ENCODE measurements around the gene TMEM135.

Gene TMEM135

GRCh38 chr11:87296627-87297026 is 258.9 kb downstream of the TMEM135 start:
- in situ Hi-C loops (cut with MboI; ENCODE audit: low sequenced_read_pairs) = loop anchor here (25.0 kb wide), 1 partner anchor 359 kb away; no protein-coding TSS in a partner anchor

- in situ Hi-C loops (cut with MboI; ENCODE audit: low sequenced_read_pairs) = loop anchor here (25.0 kb wide), 1 partner anchor 361 kb away; no protein-coding TSS in a partner anchor
These were observed 260.4 kb downstream of the TMEM135 start for GRCh38 chr11:87298155-87298554.

DNA sequence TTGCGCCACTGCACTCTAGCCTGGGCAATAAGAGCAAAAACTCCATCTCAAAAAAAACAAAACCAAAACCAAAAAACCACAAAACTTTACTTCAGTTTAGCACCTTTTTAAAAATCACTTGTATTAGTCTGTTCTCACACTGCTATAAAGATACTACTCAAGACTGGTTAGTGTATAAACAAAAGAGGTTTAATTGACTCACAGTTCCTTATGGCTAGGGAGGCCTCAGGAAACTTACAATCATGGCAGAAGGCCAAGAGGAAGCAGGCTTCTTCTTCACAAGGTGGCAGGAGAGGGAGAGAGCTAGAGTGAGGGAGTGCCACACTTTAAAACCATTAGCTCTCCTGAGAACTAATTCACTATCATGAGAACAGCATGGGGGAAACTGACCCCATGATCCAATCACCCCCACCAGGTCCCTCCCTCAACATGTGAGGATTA is 261.3 kb downstream of the TMEM135 start:
- in situ Hi-C loops (cut with MboI; ENCODE audit: low sequenced_read_pairs) = loop anchor here (25.0 kb wide), 1 partner anchor 362 kb away; no protein-coding TSS in a partner anchor

DNA sequence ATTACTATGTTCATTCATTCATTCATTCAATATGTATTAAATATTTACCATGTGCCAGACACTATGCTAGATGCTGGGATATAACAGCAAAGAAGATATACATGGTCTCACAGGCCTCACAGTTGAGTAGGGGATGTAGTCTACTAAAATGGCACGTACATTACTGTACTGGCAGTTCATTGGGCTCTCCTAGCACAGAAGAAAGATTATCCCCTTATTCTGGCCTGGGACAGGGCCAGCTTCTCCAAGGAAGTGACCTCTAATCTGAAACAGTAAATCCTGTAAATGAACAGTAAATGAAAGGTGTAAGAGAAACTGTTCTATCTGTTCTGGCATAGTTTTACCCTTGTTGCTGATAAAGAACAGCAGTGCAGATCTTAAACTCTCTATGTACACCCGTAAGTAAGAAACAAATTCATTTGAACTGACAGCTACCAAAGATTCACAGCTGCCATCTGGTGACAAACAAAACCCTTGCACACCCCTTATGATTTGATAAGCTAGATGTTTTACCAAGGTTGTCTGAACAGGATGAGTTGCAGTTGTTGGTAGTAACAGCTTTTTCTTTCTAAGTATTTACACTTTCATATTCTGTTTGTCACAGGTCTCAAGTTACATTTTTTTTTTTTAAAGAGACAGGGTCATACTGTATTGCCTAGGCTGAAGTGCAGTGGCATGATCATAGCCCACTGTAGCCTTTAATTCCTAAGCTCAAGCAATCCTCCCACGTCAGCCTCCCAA is 263.1 kb downstream of the TMEM135 start:
- in situ Hi-C loops (cut with MboI; ENCODE audit: low sequenced_read_pairs) = no loop called here

DNA sequence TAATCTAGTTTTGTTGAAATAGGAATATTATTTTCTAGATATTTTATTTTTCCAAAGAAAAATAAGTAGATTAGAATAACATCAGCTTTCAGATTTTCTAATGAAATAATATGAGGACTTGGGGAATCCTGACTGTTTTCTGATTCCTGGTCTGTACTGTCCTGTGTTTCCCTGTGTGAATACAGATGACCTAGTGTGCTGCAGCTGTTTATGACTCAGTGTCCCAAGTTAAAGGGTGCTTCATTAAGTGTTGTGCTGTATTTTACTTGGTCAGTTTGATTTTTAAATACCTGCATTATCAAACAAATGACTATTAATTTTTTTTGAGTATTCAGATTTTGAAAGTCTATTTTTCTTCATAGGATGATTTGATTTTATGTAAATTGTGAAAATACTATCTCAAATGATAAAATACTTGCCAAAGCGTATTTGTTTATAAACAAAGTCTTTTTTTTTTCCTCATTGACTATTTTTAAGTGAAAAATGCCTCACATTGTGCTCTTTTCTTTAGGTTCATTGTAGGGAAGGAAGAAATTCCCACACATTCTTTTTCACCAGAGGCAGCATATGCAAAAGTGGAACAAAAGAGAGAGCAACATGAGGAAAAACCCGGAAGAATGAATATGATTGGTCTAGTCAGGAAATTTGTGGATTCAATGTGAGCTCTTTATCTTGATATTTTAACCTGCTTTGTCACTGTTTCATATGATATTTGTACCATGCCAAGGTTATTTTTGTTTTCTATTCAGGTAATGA is 264.2 kb downstream of the TMEM135 start:
- in situ Hi-C loops (cut with MboI; ENCODE audit: low sequenced_read_pairs) = no loop called here

GRCh38 chr11:87304412-87304811 is 266.7 kb downstream of the TMEM135 start:
- in situ Hi-C loops (cut with MboI; ENCODE audit: low sequenced_read_pairs) = no loop called here

- in situ Hi-C loops (cut with MboI; ENCODE audit: low sequenced_read_pairs) = no loop called here
These were observed 268.6 kb downstream of the TMEM135 start for GRCh38 chr11:87306262-87306851.

GRCh38 chr11:87307101-87307500 is 269.4 kb downstream of the TMEM135 start:
- in situ Hi-C loops (cut with MboI; ENCODE audit: low sequenced_read_pairs) = no loop called here

DNA sequence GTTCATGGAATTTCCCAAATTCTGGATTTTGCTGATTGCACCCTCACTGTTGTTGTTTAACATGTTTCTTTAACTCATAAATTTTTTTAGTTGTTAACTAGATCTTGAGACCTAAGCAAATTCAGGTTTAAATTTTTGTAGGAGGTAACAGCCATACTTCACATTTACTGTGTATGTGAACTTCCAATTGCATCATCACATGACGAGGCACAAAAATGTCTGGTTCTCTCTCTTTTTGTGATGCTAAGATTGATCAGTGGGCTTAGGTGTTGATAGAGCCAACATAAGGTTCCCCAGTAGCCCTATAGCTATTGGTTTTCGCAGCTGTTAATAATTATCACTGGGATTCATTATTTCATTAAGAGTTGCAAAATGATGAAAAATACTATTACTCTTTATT is 277.5 kb downstream of the TMEM135 start:
- in situ Hi-C loops (cut with MboI; ENCODE audit: low sequenced_read_pairs) = no loop called here

DNA sequence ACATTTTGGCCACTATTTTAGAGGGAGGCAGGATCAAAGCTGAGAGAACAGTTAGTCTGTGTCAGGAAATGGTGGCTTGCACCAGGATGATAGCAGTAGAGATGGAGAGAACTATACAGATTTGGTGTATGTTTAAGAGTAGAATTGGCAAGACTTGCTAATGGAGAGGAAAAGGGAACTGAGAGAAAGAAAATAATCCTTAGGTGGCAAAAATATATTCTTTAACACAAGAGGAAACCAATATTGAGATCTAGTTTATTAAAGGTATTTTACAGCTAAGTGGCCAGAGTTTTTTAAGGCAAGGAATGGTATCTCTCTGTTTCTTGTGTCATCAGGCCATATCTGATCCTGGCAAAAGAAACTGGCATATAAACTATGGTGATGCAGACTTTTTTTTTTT is 278.8 kb downstream of the TMEM135 start:
- in situ Hi-C loops (cut with MboI; ENCODE audit: low sequenced_read_pairs) = no loop called here

DNA sequence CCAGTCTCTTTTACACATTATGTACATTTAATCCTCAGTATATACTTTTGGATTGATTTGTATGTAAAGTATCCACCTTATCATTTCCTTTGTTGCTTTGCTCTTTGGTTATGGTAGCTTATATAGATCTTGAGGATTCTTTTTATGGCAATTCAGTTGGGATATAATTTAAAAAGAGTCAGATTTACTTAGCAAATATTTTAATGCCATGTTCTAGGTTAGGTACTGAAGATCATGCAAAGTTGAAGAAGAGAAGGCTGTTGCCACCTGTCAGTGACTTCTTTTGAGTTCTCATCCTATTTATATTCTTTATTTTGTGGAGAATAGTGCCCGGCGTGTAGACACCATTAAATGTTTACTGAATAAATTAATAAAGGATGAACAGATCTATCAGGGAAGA is 279.7 kb downstream of the TMEM135 start:
- in situ Hi-C loops (cut with MboI; ENCODE audit: low sequenced_read_pairs) = no loop called here

DNA sequence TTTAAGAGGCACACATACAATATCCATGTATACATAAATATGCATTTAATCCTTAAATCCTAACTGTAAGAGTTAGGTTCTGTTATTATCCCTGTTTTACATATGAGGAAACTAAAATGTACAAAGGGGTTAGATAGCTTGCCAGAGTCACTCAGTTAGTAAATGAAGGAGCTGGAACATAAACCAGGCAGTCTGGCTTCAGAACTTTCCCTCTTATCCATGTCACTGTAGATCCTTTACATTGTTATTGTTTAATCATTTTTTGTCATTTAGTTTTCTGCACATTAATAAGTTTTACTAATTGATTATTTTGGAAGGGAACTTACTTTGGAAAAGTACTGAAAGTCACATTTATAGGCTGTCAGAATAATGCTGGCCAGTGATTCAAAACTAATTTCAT is 282.4 kb downstream of the TMEM135 start:
- in situ Hi-C loops (cut with MboI; ENCODE audit: low sequenced_read_pairs) = no loop called here

DNA sequence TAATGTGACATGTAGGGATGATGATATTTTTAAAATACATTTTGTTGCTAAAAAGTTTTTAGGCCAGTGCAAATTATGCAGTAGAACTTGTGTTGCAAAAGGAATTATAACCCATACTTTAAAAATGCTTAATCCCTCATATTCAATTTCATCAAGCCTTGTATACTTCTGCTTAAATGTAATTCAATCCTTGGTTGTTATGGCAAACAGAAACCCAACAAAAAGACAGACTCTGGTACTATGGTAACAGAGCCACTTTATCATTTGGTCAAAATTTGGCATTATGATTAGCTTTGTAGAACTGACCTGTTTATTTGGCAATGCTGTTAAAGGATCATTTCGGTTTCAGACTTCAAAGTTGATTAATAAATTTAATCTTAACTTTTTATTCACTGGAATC is 284.8 kb downstream of the TMEM135 start:
- in situ Hi-C loops (cut with MboI; ENCODE audit: low sequenced_read_pairs) = no loop called here

GRCh38 chr11:87323899-87324298 is 286.2 kb downstream of the TMEM135 start:
- in situ Hi-C loops (cut with MboI; ENCODE audit: low sequenced_read_pairs) = no loop called here

- in situ Hi-C loops (cut with MboI; ENCODE audit: low sequenced_read_pairs) = no loop called here
These were observed 287.2 kb downstream of the TMEM135 start for GRCh38 chr11:87324817-87325489.

DNA sequence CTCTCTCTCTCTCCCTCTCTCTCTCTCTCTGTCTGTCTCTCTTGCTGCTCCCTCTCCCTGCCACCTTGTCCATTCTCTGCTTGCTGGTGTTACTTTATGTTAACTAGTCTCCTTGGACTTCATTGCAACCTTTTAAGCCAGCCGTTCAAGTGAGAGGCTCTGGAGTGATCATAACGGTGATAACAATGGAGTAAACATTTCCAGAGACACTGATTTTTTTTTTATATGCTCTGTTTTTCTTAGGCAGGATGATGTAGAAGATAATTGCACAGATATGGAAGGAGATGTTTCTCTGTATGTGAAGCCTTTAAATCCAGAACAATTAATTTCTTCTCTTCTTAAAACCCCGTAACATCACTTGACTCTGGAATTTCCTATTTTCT is 287.7 kb downstream of the TMEM135 start:
- in situ Hi-C loops (cut with MboI; ENCODE audit: low sequenced_read_pairs) = no loop called here

GRCh38 chr11:87326594-87326993 is 288.9 kb downstream of the TMEM135 start:
- in situ Hi-C loops (cut with MboI; ENCODE audit: low sequenced_read_pairs) = no loop called here

GRCh38 chr11:87329172-87329571 is 291.4 kb downstream of the TMEM135 start:
- in situ Hi-C loops (cut with MboI; ENCODE audit: low sequenced_read_pairs) = no loop called here

GRCh38 chr11:87330187-87330601 is 292.5 kb downstream of the TMEM135 start:
- in situ Hi-C loops (cut with MboI; ENCODE audit: low sequenced_read_pairs) = no loop called here

GRCh38 chr11:87331273-87331672 is 293.5 kb downstream of the TMEM135 start:
- in situ Hi-C loops (cut with MboI; ENCODE audit: low sequenced_read_pairs) = no loop called here

DNA sequence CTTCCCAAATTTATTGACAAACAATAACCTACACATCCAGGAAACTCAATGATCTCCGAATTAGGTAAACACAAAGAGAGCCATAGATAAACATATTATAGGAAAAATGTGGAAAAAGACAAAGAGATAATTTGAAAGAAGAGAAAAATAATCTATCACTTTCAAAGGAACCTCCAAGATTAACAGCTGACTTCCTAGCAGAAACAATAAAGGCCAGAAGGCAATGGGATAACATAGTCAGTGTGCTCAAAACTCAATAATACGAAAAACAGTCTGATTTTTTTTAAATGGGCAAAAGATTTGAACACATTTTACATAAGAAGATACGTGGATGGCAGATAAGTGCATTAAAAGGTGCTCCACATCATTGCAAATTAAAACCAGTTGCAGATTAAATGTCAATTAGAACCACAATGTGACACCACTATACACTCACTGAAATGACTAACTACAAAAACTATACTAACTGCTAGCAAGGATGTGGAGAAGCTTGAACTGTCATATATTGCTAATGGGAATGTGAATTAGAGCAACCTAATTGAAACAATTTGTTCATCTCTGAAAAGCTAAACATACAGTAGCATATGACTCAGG is 300.4 kb downstream of the TMEM135 start:
- in situ Hi-C loops (cut with MboI; ENCODE audit: low sequenced_read_pairs) = no loop called here

Data from HL-60/S4 (cell line).